ENCODE results near the gene SPINT3. TPM values are rescaled to one million over a fixed set of nuclear protein-coding genes. Genes with fewer than 3 reads are reported as not detected.

Gene SPINT3
- total RNA-seq, 1 donor from 2014 or later, result not detected

- Mint-ChIP-seq H3K36me3 (ENCODE audit: low read depth, unreplicated experiment) (no peaks in the 10 kb centered on the region), H3K9me3 (ENCODE audit: unreplicated experiment) (no peaks in the 10 kb centered on the region), H3K4me1 (ENCODE audit: unreplicated experiment) (no peaks in the 10 kb centered on the region), H3K4me3 (ENCODE audit: unreplicated experiment) (no peak overlapping the region), H3K27ac (ENCODE audit: unreplicated experiment) (no peak overlapping the region), H3K27me3 (ENCODE audit: unreplicated experiment) (no peaks in the 10 kb centered on the region)
- DNase-seq (ENCODE audit: low spot score), result no peak
- TF ChIP-seq CTCF (IDR thresholded peaks at IDR 0.05; ENCODE audit: unreplicated experiment), result no peak
These were observed 12.9 kb downstream of the SPINT3 start for GRCh38 chr20:45502561-45502960.

- Mint-ChIP-seq H3K36me3 (ENCODE audit: low read depth, unreplicated experiment) (no peaks in the 10 kb centered on the region), H3K4me3 (ENCODE audit: unreplicated experiment) (no peak overlapping the region), H3K27ac (ENCODE audit: unreplicated experiment) (no peak overlapping the region), H3K27me3 (ENCODE audit: unreplicated experiment) (peaks cover 3% of the 10 kb centered on the region), H3K9me3 (ENCODE audit: unreplicated experiment) (no peaks in the 10 kb centered on the region), H3K4me1 (ENCODE audit: unreplicated experiment) (no peaks in the 10 kb centered on the region)
- no peak for TF ChIP-seq CTCF (IDR thresholded peaks at IDR 0.05; ENCODE audit: unreplicated experiment)
- DNase-seq (ENCODE audit: low spot score), result no peak
These were observed 13.8 kb downstream of the SPINT3 start for GRCh38 chr20:45501600-45501999.

GRCh38 chr20:45500022-45500421 is 15.4 kb downstream of the SPINT3 start:
- H3K4me3 Mint-ChIP-seq (ENCODE audit: unreplicated experiment), result no peak overlapping the region
- no peak overlapping the region for H3K27ac Mint-ChIP-seq (ENCODE audit: unreplicated experiment)
- no peak for DNase-seq (ENCODE audit: low spot score)
- no peak for TF ChIP-seq CTCF (IDR thresholded peaks at IDR 0.05; ENCODE audit: unreplicated experiment)
- H3K9me3 Mint-ChIP-seq (ENCODE audit: unreplicated experiment), result no peaks in the 10 kb centered on the region
- no peaks in the 10 kb centered on the region for H3K36me3 Mint-ChIP-seq (ENCODE audit: low read depth, unreplicated experiment)
- H3K4me1 Mint-ChIP-seq (ENCODE audit: unreplicated experiment), result no peaks in the 10 kb centered on the region
- peaks cover 3% of the 10 kb centered on the region for H3K27me3 Mint-ChIP-seq (ENCODE audit: unreplicated experiment)

GRCh38 chr20:45497971-45498494 is 17.4 kb downstream of the SPINT3 start:
- Mint-ChIP-seq H3K9me3 (ENCODE audit: unreplicated experiment) (no peaks in the 10 kb centered on the region), H3K4me1 (ENCODE audit: unreplicated experiment) (no peaks in the 10 kb centered on the region), H3K27ac (ENCODE audit: unreplicated experiment) (no peak overlapping the region), H3K27me3 (ENCODE audit: unreplicated experiment) (peaks cover 3% of the 10 kb centered on the region), H3K36me3 (ENCODE audit: low read depth, unreplicated experiment) (no peaks in the 10 kb centered on the region), H3K4me3 (ENCODE audit: unreplicated experiment) (no peak overlapping the region)
- TF ChIP-seq CTCF (IDR thresholded peaks at IDR 0.05; ENCODE audit: unreplicated experiment), result no peak
- DNase-seq (ENCODE audit: low spot score), result no peak

GRCh38 chr20:45496166-45496565 is 19.3 kb downstream of the SPINT3 start:
- no peak overlapping the region for H3K27ac Mint-ChIP-seq (ENCODE audit: unreplicated experiment)
- H3K36me3 Mint-ChIP-seq (ENCODE audit: low read depth, unreplicated experiment), result no peaks in the 10 kb centered on the region
- no peak overlapping the region for H3K4me3 Mint-ChIP-seq (ENCODE audit: unreplicated experiment)
- no peaks in the 10 kb centered on the region for H3K9me3 Mint-ChIP-seq (ENCODE audit: unreplicated experiment)
- no peak for DNase-seq (ENCODE audit: low spot score)
- no peak for TF ChIP-seq CTCF (IDR thresholded peaks at IDR 0.05; ENCODE audit: unreplicated experiment)
- no peaks in the 10 kb centered on the region for H3K4me1 Mint-ChIP-seq (ENCODE audit: unreplicated experiment)
- peaks cover 4% of the 10 kb centered on the region for H3K27me3 Mint-ChIP-seq (ENCODE audit: unreplicated experiment)
